AG09309 (cell line): ENCODE results near the gene DPRX.
"Not testable (repeated sequence)": the region's sequence is repeated elsewhere in the genome, so short reads cannot be mapped to it uniquely, and the experiment has no call there.

ENCODE experiments used
- DNase-seq: peaks from one replicate; pipeline ENCODE4 v3.0.0-alpha.2; 2010; ENCODE audit warnings: low read depth
- H3K4me3 ChIP-seq: 2 replicates; pipeline ENCODE4 v1.5.1; 2011; ENCODE audit warnings: mild to moderate bottlenecking, low read depth, low read length, moderate library complexity; ENCODE audit not compliant: control insufficient read depth
- TF ChIP-seq, protein P1 (sequence below): IDR thresholded peaks from 2 replicates; pipeline ENCODE4 v1.5.1; 2011; ENCODE audit warnings: mild to moderate bottlenecking, low read depth, low read length, inconsistent platforms; ENCODE audit not compliant: insufficient read depth, control insufficient read depth; ENCODE audit errors: missing control alignments

Gene DPRX

DNA sequence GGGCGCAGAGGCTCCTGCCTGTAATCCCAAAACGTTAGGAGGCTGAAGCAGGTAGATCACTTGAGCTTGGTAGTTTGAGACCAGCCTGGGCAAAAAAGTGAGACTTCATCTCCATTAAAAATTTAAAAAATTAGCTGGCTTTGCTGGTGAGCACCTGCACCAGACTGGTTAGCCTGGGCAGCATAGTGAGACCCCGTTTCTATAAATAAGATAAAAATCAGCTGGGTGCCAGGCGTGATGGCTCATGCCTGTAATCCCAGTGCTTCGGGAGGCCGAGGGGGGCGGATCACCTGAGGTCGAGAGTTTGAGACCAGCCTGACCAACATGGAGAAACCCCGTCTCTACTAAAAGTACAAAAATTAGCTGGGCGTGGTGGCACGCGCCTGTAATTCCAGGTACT is 32.4 kb downstream of the DPRX start:
- TF ChIP-seq, protein P1, sequence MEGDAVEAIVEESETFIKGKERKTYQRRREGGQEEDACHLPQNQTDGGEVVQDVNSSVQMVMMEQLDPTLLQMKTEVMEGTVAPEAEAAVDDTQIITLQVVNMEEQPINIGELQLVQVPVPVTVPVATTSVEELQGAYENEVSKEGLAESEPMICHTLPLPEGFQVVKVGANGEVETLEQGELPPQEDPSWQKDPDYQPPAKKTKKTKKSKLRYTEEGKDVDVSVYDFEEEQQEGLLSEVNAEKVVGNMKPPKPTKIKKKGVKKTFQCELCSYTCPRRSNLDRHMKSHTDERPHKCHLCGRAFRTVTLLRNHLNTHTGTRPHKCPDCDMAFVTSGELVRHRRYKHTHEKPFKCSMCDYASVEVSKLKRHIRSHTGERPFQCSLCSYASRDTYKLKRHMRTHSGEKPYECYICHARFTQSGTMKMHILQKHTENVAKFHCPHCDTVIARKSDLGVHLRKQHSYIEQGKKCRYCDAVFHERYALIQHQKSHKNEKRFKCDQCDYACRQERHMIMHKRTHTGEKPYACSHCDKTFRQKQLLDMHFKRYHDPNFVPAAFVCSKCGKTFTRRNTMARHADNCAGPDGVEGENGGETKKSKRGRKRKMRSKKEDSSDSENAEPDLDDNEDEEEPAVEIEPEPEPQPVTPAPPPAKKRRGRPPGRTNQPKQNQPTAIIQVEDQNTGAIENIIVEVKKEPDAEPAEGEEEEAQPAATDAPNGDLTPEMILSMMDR = no peak

DNA sequence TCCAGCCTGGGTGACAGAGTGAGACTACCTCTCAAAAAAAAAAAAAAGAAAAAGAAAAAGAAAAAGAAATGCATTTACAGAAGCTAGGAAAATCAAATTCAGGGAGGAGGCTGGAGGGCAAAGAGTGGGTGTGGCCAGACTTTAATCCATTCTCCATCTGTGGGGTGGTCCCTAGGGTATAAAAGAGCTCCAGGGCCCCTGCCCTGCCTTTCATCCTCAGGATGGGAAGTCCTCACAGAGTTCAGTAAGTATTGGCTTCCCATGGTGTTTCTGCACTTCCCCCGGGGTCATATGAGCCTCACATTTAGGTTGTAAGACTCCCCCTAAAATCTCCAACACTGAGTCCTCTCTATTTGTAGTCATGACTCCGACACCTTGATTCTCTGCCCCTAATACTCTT is 33.0 kb downstream of the DPRX start:
- TF ChIP-seq, protein P1 = no peak
- DNase-seq = no peak
- no peak overlapping the region for H3K4me3 ChIP-seq

More for the DNA sequence above, 32.4 kb downstream of the DPRX start:
- no peak overlapping the region for H3K4me3 ChIP-seq
- no peak for DNase-seq

DNA sequence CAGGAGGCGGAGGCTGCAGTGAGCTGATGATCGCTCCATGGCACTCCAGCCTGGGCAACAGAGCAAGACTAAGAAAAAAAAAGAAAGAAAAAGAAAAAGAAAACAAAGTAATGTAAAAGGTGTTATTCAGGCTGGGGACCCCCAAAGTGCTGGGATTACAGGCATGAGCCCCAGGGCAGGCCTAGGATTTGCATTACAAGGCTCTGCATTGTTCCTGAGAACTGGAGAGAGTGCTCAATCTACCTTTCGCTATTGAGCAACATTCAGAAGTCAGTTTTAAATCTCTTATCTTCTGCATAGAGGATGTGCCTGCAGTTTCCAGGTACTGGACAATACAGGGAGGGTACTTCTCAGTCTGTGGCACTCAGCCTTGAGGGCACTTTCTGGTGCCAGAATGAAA is 34.5 kb downstream of the DPRX start:
- DNase-seq, H3K4me3 ChIP-seq: not testable (repeated sequence)

DNA sequence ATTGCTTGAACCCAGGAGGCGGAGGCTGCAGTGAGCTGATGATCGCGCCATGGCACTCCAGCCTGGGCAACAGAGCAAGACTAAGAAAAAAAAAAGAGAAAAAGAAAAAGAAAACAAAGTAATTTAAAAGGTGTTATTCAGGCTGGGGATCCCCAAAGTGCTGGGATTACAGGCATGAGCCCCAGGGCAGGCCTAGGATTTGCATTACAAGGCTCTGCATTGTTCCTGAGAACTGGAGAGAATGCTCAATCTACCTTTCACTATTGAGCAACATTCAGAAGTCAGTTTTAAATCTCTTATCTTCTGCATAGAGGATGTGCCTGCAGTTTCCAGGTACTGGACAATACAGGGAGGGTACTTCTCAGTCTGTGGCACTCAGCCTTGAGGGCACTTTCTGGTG is 37.0 kb downstream of the DPRX start:
- not testable (repeated sequence) for DNase-seq, H3K4me3 ChIP-seq

DNA sequence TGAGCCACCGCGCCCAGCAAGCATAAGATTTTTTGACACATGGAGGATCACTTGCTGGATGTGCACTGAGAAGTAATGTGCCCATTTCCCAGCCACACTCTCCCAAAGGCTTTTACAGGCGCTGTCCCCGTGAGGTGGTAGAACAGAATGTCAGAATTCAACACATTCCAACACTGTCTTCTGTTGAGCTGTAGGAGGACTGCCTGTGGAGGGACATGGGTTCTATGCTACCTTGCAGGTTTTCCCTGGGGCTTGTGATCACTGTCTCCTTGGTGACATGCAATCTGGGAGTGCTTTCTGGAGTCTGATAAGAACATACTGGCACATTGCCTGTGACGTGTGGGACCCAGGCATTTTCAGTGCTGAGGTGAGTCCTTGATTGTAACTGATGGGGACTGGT is 38.5 kb downstream of the DPRX start:
- DNase-seq = no peak
- TF ChIP-seq, protein P1 = no peak
- H3K4me3 ChIP-seq = no peak overlapping the region

DNA sequence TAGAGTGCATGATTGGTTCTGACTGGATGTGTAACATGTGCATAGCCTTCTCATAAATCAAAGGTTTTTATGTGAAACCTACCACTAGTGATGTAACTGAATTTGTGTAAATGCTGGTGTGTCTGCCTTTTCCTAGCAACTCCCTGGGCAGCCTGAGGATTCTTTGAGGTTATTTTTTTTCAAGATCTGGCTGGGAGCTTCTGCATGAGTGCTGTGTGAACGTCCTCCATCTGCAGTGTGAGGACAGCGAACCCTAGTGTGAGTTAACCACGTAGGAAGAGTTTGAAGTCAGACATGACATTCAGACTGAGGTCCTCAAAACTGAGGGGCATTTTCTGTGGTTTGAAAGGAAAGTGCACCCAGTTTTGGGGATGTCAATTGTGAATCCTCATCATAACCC is 39.9 kb downstream of the DPRX start:
- no peak overlapping the region for H3K4me3 ChIP-seq
- DNase-seq = no peak
- TF ChIP-seq, protein P1 = no peak
